Measurements from ENCODE around the gene TMEM106A.

DNA sequence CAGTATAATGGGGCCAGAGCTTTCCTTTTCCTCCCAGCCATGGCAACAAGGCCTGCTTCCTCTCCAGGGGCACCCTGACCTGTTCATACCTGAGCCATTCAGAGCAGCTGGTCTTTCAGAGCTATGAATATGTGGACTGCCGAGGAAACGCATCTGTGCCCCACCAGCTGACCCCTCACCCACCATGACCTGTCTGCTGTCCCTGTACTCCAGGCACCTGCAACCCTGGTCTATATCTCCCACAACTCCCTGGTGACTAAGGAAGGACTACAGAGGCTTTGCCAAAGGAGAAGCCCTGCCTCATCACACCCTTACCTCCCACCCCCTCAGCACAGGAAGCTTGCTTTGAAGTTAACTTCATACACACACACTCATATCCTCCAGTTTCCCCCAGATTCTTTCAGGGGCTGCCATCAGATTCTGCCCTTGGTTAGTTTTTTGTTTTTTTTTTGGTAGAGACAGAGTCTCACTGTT, 6.0 kb downstream of the TMEM106A start:
- TF ChIP-seq, protein P1, sequence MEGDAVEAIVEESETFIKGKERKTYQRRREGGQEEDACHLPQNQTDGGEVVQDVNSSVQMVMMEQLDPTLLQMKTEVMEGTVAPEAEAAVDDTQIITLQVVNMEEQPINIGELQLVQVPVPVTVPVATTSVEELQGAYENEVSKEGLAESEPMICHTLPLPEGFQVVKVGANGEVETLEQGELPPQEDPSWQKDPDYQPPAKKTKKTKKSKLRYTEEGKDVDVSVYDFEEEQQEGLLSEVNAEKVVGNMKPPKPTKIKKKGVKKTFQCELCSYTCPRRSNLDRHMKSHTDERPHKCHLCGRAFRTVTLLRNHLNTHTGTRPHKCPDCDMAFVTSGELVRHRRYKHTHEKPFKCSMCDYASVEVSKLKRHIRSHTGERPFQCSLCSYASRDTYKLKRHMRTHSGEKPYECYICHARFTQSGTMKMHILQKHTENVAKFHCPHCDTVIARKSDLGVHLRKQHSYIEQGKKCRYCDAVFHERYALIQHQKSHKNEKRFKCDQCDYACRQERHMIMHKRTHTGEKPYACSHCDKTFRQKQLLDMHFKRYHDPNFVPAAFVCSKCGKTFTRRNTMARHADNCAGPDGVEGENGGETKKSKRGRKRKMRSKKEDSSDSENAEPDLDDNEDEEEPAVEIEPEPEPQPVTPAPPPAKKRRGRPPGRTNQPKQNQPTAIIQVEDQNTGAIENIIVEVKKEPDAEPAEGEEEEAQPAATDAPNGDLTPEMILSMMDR (IDR thresholded peaks at IDR 0.05): no peak
- no peak for TF ChIP-seq POLR2A (IDR thresholded peaks at IDR 0.05)
